Activated T-cell treated with anti-CD3 and anti-CD28 coated beads for 24 hours (primary cell): ENCODE results near the gene RAB11FIP4.

Experiments used
- DNase-seq: peaks from one replicate; pipeline ENCODE4 v3.0.0-alpha.2; 2020; ENCODE audit warnings: low read depth

RAB11FIP4 gene

GRCh38 chr17:31549525-31550388, 158.3 kb downstream of the RAB11FIP4 start:
- peak; percentile 96 for DNase-seq

DNA sequence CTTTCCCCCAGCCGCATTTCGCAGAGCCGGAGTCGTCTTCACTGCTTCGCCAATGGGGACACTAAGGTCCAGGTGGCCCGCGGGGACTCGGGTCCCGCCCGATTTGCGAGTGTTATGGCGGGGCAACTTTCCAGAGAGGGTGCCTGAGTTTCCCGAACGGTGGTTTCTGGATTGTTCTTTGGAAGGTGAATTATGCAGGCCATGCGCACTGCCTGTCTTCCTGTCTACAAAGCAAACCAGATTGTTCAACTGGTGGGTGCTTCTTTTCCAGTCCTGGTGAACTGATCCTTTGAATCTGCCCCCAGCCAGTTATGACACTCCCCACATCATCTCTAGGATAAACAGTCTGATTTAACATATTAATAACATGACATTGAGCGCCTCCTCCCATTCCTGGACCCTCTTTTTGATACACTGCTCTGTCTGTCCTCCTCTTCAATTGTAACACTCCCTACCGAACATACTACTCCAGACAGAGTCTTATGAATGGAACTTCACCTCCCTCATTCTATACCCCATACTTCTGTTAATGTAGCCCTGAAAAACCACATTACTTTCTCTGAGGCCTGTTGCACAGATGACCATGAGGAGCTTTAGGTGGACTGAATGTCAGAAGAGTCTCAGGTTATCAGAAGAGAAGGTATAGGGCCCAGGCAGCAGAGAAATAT, 159.0 kb downstream of the RAB11FIP4 start:
- DNase-seq: no peak

- DNase-seq: no peak
Measured at GRCh38 chr17:31552568-31552967, 161.1 kb downstream of the RAB11FIP4 start.

DNA sequence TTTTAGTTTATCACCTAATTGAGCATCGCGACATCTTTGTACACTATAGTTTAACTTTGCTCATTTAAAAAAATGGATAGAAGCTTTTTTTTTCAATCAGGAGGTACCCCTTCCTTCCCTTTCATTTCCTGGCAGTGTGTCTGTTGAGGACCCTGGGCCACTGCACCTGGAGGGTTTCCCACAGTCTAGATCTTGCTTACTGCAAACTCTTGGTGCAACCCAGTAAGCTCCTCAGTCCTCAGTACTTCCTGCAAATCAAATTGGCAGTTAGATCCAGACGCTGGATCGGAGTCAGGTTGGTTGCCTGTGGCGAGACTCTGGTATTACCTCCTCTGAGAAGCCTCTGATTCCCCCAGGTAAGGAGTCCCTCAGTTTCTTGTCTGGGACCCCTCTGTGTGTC, 162.0 kb downstream of the RAB11FIP4 start:
- no peak for DNase-seq

DNA sequence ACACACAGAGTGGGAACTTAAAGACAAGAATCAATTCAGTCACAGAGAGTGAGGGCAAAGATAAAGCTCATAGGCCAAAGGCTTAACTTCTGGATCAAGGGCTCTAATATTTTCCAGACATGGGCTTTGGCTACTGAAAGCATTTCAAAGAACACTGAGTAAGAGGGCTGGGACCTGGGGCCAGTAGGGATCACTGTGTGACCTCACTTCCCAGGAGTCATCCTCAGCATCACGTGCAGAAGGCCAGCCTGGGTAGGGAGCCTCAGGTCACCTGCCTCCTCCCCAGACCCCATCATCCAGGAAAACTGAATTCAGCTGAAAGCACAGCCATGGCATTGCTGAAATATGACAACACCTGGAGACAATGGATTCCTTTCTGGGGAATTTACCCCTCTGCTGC, 163.5 kb downstream of the RAB11FIP4 start:
- DNase-seq: no peak

DNA sequence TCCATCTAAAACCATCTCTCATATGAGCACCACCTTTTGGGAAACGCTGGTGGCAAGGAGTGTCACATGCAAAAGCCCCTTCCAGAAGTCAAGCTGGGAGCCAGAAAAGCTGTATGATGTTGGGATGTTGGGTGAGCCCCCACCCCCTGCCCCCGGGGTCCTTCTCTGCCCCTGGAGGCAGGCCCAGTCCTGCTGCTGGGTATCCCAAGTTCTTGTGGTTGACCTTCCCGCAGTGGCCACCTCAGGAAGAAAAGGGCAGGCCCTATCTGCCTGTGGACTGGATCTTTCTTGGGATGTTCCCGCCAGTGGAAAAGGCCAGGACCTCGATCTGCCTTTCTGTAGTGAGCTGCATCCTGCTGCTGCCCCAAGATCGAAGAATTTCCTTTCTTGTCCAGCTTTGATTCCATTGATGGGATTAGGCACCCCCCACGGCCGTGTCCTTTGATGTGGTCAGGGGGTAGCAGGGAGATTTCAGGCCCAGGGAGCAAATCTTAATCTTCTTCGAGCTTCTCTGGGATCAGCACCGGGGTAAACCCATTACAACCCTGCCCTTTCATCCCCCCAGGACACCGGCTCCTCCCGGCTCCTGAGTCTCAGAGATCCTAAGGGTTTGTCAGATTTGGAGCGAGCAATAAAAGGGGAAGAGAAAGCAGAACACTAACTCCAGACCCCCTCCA, 165.6 kb downstream of the RAB11FIP4 start:
- no peak for DNase-seq

DNA sequence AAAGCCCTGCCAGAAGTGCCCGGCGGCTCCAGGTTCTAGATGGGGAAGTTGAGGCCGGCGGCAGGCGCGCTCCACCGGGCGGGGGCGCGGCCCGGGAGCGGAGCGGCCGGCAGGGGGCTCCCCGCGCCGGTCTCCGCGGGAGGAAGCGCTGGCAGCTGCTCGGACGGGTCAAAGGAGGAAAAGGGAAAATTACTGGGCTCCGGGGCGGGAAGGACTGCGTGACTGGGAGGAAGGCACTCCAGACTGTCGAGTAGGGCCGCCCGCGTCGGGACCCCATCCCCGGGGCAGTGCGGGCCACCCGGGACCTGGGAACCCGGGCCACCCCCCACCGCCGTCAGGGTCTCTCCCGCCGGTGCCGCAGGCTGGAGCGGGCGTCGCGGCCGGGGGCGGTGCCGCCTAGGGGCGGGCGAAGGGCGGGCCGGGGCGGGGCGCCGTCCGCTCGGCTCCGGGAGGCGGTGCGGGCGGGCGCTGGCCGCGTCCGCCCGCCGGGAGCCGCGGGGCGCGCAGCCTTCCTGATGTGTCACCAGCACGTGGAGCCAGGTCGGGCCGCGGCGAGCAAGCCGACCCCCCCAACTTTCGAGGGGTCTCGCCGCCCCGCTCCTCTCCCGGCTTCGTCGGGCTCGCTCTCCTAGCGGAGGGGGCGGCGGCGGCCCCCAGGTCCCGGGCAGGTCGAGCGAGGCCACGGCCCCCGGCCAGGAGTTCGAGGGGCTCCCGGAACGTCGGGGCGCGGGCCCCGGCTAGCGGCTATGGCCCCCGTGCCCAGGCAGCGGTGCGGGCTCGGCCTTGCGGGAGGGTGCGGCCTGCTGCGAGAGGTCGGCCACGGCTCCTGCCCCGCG, 167.5 kb downstream of the RAB11FIP4 start:
- DNase-seq: peak; percentile 44

- no peak for DNase-seq
Measured at GRCh38 chr17:31559584-31560501, 168.4 kb downstream of the RAB11FIP4 start.

DNA sequence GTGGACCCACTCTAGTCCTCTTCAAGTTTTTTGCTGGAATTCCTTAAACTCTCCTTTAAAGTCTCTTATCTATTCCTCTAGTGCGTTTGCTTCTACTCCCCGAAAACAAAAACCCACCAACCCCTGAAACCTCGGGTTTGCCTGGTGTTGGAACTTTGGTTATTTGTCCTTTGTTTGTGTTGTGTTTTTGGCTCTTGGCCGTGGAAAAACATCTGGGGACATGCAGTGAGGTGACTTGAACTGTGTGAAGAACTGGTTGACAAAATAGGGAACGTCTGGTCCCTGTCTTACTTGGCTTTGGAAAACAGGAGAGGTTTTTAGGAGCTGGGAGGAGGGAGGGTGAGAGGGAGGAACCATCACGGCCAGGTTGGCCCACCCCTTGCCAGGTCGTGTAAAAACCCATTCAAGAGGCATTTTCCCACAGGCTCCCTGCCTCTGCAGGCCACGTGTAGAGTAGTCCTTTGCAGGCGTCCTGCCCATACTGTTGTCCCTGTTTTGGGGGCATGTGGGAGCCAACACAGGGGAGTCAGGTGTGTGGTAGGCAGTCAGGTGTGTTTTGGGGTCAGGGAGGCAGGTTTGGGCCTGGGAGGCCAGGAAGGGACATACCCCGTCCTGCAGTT, 169.3 kb downstream of the RAB11FIP4 start:
- no peak for DNase-seq

- DNase-seq: no peak
Measured at GRCh38 chr17:31561469-31562375, 170.2 kb downstream of the RAB11FIP4 start.

DNA sequence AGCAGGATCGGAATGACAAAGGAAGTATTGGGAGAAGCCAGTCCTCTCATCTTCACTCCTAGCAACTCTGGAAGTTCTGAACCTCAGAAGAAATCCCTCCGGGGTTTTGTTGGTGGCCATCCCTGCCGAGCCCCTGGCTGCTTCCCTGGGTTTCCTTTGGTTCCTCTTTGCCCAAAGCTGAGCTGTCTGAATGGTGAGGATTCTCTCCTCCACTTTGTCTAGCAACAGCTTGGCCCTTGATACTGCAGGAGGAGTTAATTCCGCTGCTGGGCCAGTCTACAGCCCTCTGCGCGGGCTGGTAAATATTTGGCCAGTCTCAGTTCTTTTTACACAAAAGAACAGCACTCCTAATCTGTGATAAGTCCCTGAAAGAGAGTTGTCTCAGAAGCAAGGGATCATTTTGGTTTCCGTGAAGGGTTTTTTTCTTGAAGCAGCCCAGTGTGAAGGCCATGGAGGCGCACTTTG, 170.9 kb downstream of the RAB11FIP4 start:
- DNase-seq: no peak

DNA sequence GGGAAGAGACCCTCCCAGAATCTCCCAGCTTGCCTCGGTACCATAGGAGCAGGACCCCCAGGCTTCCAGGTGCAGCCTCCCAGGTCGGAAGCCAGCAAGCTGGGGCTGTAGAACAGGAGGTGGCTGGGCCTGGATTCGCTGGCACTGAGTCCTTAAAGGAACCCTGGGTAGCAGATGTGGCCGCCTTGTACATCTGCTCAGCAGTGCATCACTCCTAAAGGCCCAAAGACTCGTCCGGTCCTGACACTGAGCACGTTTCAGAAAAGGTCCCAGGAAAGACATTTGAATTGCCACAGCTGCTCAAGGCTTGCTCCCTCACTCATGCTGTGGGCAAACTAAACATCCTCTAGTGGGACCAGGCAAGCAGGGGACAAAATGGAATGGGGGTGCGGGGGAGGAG, 172.8 kb downstream of the RAB11FIP4 start:
- DNase-seq: no peak

- no peak for DNase-seq
Measured at GRCh38 chr17:31564883-31565301, 173.4 kb downstream of the RAB11FIP4 start.

DNA sequence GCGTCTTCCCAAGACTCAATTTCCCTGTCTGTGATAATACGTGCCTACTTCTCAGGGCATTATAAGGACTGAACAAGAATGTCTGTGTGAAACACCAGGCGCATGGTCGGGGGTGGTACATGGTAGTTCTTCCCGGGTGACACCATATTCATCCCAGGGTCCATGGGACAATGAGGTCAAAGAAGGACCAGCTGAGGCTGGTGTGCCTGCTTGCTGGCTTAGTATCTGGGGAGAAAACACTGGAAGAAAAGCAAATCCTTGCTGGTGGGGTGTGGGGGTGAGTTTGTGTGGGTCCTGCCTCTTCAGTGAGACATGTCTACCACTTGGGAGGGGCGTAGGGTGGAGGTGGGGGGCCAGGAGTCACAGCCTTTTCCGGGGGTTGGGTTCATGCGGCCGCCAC, 174.2 kb downstream of the RAB11FIP4 start:
- no peak for DNase-seq

GRCh38 chr17:31566247-31566991, 174.9 kb downstream of the RAB11FIP4 start:
- no peak for DNase-seq

DNA sequence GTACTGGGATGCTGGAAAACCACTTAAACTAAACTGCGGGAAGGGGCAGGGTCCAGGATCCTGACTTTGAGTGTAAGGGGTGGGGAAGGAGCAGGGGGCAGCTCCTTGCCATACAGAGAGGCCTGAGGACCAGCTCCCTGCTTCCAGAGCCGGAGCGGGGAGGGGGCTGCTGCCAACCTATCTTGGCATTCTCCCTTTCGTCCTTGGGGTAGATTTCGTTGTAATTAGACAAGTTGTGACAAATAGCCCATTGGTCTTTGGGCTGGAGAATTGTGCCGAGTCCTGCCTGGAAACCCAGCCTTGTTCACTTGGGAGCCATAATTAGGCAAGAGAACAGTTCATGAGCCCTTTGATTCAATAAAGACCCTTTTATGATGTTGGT, 175.5 kb downstream of the RAB11FIP4 start:
- DNase-seq: no peak

- no peak for DNase-seq
Measured at GRCh38 chr17:31568121-31568520, 176.6 kb downstream of the RAB11FIP4 start.

GRCh38 chr17:31568539-31568938, 177.1 kb downstream of the RAB11FIP4 start:
- DNase-seq: no peak

- DNase-seq: no peak
Measured at GRCh38 chr17:31570231-31570630, 178.8 kb downstream of the RAB11FIP4 start.
